Kidney tubule cell (primary cell): ENCODE data around the gene UBLCP1.
A peak's percentile ranks its signal among the peaks of the same experiment; 100 is the strongest.
"Not testable (repeated sequence)": the region's sequence is repeated elsewhere in the genome, so short reads cannot be mapped to it uniquely, and the experiment has no call there.

Experiments used
- DNase-seq: peaks from one replicate; pipeline ENCODE4 v3.0.0-alpha.2; 2018; ENCODE audit warnings: low spot score

Gene UBLCP1

GRCh38 chr5:159252195-159252594, 10.9 kb upstream of the UBLCP1 start:
- DNase-seq = no peak

DNA sequence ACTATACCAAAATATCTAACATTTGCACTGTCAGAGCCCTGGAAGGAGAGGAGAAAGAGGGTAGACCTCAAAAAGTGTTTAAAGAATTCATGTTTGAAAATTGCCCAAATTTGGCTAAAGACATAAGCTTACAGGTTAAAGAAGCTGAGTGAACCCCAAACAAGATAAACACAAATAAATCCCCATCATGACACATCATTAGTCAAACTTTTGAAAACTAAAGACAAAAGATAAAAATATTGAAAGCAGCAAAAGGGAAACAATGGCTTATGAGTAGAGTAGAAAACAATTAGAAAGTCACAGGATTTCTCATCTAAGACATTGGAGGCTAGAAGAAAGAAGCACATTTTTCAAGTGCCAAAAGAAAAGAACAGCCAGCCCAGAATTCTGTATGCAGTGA, 6.1 kb upstream of the UBLCP1 start:
- DNase-seq = no peak

GRCh38 chr5:159257629-159258283, 5.3 kb upstream of the UBLCP1 start:
- DNase-seq = no peak

- no peak for DNase-seq
Observed at GRCh38 chr5:159258361-159258760, 4.7 kb upstream of the UBLCP1 start.

DNA sequence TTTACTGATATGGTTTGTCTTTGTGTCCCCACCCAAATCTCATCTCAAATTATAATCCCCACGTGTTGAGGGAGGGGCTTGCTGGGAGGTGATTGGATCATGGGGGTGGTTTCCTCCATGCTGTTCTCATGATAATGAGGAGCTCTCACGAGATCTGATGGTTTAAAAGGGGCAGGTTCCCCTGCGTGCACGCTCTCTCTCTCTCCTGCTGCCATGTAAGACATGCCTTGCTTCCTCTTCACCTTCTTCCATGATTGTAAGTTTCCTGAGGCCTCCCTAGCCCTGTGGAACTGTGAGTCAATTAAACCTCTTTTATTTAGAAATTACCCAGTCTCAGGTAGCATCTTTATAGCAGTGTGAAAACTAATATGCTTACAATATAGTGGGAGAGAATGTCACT, 2.9 kb upstream of the UBLCP1 start:
- not testable (repeated sequence) for DNase-seq

DNA sequence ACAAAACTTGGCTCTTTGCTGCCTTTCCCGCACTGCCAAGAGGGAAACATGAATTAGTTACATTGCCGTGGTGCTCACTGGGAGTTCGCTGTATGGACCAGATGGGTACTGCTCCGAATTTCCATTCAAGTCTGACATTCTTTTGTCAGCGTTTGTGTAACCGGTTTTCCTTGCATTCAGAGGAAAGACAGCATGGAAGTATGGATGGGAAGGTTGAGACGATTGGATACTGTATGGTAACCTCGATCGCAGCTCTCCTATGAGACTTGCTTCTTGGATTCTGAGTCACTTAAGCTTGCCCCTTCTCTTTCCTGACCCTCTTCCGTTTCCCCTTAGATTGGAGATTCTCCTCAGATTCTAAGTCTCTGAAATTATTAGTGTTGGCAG, 625 bp upstream of the UBLCP1 start:
- DNase-seq = peak; percentile 42

DNA sequence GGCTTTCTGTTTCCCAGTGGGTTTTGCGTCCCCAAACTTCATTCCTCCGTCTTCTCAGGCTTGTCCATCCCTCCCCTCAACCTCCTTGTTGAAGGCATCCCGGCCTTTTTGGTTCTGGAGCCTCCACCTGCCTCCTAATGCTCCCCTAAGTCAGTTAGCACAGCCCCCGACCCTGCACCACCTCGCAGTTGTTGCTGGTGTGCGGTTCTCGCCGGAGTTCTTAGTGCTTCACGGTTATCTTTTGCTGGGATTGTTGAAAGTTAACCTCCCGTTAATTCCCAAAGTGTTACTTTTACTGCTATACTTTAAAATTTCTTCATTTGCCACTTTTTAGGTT, 447 bp downstream of the UBLCP1 start:
- no peak for DNase-seq

GRCh38 chr5:159266764-159267163, 3.7 kb downstream of the UBLCP1 start:
- not testable (repeated sequence) for DNase-seq

DNA sequence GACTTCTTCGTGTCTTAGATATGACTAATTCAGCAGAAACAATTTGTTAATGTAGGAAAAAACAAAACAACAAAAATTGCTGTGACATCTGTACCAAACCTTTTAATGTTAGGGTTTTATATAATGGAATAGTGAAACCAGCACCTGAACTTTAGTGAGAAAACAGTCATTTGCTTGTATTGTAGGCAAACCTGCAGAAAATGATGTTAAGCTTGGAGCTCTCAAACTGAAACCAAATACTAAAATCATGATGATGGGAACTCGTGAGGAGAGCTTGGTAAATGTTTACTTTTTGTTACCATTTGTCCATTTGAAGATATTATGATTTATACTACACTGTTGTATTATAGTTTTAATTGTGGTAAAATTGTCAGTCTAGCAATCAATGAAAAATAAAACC, 6.6 kb downstream of the UBLCP1 start:
- DNase-seq = no peak

DNA sequence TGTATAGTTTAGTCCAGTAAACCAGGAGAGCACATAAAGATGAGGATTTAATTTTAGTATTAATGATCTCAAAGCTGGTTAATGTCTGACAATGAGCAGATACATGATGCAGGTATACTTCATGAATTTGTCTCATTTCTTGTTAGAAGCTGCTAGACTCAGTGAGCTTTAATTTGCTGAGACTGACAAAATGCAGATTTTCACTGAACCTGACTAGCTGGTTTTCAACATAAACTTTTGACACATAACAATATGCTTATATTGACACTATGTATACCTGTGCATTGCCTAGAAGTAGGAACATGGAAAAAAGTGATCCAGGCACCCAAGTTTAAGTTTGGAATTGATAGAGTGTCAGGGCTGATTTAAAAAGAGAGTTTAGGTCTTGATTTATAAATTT, 10.8 kb downstream of the UBLCP1 start:
- DNase-seq = no peak

- no peak for DNase-seq
Observed at GRCh38 chr5:159274676-159275075, 11.6 kb downstream of the UBLCP1 start.

- peak; percentile 27 for DNase-seq
Observed at GRCh38 chr5:159286420-159287035, 23.4 kb downstream of the UBLCP1 start.

DNA sequence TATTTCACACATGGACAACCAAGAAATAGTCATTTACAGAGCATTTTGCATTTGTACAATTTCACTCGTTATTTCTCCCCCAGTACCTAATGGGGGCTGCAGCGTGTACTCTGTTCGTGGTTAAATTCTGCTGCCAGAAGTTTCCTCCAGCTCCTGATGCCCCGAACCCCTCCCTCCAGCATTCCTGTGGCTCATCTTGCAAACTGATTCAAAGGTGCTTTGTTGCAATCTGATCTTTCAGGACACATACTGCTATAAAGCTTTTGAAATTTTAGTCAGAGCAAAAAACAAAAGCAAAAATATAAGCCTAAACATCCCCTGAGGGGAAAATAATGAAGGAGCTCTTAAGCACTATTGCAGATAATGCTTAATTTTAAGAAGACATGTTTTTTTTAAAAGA, 27.7 kb downstream of the UBLCP1 start:
- no peak for DNase-seq

- DNase-seq = no peak
Observed at GRCh38 chr5:159294921-159295320, 31.8 kb downstream of the UBLCP1 start.

DNA sequence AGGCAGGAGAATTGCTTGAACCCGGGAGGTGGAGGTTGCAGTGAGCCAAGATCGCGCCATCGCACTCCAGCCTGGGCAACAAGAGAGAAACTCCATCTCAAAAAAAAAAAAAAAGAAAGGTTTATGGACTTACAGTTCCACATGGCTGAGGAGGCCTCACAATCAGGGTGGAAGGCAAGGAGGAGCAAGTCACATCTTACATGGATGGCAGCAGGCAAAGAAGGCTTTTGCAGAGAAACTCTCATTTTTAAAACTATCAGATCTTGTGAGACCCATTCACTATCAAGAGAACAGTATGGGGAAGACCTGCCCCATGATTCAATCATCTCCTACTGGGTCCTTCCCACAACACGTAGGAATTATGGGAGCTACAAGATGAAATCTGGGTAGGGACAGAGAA, 34.2 kb downstream of the UBLCP1 start:
- DNase-seq = not testable (repeated sequence)

DNA sequence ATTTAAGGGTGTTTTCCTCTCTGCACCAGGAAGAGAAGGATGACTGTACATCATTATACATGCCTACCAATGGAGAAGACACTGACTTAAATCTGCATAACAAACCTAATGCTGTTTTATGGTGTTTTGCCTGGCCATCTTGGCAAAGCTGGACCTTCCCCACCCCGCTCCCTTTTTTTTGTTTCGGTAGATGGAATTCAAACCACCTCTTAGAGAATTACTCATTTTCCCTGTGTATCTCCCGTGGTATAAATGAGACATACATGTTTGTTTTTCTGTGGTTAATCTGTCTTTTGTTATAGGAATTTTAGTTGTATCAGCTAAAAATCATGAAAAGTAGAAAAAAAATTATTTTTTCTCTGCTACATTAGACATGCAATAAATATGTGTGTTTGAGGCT, 38.4 kb downstream of the UBLCP1 start:
- no peak for DNase-seq

DNA sequence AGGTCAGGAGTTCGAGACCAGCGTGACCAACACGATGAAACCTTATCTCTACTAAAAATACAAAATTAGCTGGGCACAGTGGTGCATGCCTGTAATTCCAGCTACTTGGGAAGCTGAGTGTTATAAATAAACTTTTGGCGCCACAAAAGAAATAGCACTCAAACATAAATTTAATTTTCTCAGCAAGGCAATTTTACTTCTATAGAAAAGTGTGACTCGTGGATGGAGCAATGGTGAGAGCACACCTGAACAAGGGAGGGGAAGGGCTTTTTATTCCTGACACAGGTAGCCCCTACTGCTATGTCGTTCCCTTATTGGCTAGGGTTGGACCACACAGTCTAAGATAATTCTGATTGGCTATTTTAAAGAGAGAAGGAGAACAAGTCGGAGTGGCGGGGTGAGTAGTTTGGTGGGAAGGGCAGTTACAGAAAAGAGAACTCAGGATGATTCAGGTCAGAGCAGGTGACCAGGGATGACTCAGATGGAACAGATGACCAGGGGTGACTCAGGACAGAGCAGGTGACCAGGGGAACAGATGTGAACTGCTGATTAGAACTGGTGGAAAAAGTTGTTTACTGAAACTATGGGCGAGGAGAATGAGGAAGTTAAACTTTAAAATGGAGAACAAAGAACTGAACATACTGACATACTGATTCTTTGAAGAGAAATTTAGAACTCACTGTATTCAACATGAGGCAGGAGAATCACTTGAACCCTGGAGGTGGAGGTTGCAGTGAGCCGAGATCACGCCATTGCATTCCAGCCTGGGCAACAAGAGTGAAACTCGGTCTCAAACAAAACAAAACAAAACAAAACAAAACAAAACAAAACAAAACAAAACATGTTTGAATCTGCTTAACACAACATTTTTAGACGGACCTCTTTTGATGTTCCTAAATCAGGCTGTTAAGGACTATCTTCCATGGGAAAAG, 39.1 kb downstream of the UBLCP1 start:
- DNase-seq = peak; percentile 77

GRCh38 chr5:159303286-159303685, 40.2 kb downstream of the UBLCP1 start:
- DNase-seq = no peak

DNA sequence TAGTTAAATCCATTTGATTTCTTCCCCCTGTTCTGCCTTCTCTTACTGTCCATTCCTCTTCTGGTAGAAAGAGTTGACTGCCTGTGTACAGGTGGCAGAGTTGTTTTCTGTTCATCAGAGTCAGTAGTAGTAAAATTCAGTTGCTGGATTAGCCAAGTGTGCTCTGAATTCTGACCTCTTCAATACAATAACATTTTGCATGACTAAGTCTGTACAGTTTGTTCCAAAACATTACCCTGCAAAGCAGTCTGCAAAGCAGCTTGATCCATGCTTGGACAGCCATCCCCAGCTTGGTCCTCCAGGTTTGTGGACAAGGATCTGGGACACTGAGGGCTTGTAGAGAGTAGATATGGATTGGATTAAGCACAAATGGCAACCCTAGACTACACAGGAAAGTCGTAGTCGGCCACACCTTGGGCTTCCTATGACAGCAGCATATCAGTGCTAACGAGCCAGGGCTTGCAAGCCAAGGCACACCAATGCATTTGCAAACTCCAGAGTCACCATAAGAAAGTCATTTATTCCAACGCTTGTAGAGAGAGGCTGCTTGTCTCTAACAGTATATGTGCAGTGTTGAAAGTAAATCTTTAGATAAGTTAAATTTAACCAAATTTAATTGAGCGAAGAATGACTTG, 42.0 kb downstream of the UBLCP1 start:
- DNase-seq = no peak

DNA sequence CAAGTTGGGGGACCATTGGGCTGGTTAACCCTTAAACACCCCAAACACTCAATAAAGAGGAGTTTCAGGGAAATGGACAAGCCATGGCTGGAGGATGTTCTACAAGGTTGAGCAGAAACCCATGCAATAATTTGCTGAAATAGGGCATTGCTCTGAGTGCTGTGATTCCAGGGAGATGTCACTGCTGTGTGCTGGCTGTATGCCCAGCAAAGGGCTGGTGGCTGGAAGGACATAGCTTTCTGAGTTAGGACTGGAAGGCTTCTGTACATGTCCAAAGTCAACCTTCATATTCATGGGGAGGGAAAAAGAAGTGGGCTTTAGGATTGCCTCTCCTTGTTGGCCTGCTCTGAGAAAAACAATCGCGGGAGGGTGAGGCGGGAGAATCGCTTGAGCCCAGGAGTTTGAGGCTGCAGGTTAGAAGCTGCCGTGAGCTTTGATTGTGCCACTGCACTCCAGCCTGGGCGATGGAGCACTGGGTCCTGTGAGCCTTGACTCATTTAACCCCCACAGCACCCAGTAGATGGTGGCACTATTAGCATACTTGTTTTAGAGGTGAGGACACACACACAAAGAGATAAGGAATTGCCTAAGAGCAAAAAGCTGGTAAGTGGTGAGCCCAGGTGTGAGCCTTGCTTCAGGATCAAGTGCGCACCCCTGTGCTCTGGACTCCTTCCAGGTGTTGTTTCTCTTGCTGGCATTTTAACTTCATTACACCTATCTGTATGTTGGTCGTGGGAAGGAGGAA, 46.8 kb downstream of the UBLCP1 start:
- DNase-seq = no peak

- DNase-seq = peak; percentile 57
Observed at GRCh38 chr5:159310511-159310910, 47.4 kb downstream of the UBLCP1 start.

- no peak for DNase-seq
Observed at GRCh38 chr5:159311063-159311462, 48.0 kb downstream of the UBLCP1 start.
